SH-SY5Y (cell line): Measurements from ENCODE around the gene DNAJC6.

Source experiments
- GATA2 ChIP-seq: IDR thresholded peaks from 2 replicates; pipeline ENCODE4 v1.6.1; 2011; ENCODE audit warnings: mild to moderate bottlenecking, low read depth, low read length
- GATA3 ChIP-seq: IDR thresholded peaks from 2 replicates; pipeline ENCODE4 v1.6.1; 2011; ENCODE audit warnings: low read depth, mild to moderate bottlenecking, low read length, moderate library complexity

- TF ChIP-seq GATA2 (no peak), GATA3 (no peak)
These were observed 49.5 kb upstream of the DNAJC6 start for GRCh38 chr1:65259816-65260215.
